Esophagus squamous epithelium (tissue), 5 donors: Measurements from ENCODE around the gene MRPL16. TPM values are rescaled to one million over a fixed set of nuclear protein-coding genes. Genes with fewer than 3 reads are reported as not detected.
A peak's percentile ranks its signal among the peaks of the same experiment; 100 is the strongest.

Experiments
- DNase-seq: peaks from one replicate; lab custom pipeline; 2025; lab: John Stamatoyannopoulos, UW
- H3K27ac ChIP-seq, 4 donors: fragments of 200-600 bp; sonication (generic); one replicate each; pipeline ENCODE4 v1.5.1; 2016 to 2019; ENCODE audit warnings: mild to moderate bottlenecking in 1 of 4
- H3K27me3 ChIP-seq, 4 donors: fragments of 200-600 bp; sonication (generic); 1 replicate in 3 of 4; 2 replicates in 1 of 4; pipeline versions ENCODE4 v1.5.1 to v1.6.0; 2017 to 2021; ENCODE audit warnings: antibody characterized with exemption in 1 of 4
- H3K36me3 ChIP-seq, 3 donors: fragments of 200-600 bp; sonication (generic); one replicate each; pipeline ENCODE4 v1.5.1; 2016 to 2019
- H3K4me1 ChIP-seq, 3 donors: fragments of 200-600 bp; sonication (generic); one replicate each; pipeline ENCODE4 v1.5.1; 2017 to 2019
- H3K4me3 ChIP-seq, 4 donors: fragments of 200-600 bp; sonication (generic); 1 replicate in 3 of 4; 2 replicates in 1 of 4; pipeline ENCODE4 v1.5.1; 2016 to 2019; ENCODE audit warnings: mild to moderate bottlenecking in 2 of 4, moderate library complexity in 1 of 4
- H3K9me3 ChIP-seq, 3 donors: fragments of 200-600 bp; sonication (generic); one replicate each; pipeline ENCODE4 v1.5.1; 2016 to 2019
- POLR2A ChIP-seq, 4 donors: fragments of 450-650 bp; IDR thresholded peaks; one replicate each; pipeline ENCODE4 v1.6.1; 2017; ENCODE audit warnings: antibody characterized with exemption in 4 of 4, mild to moderate bottlenecking in 4 of 4, moderate library complexity in 3 of 4
- WGBS, 2 donors: methylation state at CpG; one replicate each; pipeline ENCODE4 v1.1.5; 2018; 5-methylcytosine and 5-hydroxymethylcytosine counted together
- intact Hi-C: fragments of 100-400 bp; cut with DNase I; formaldehyde crosslinking; loops from one replicate; pipeline ENCODE4 v1.15.0; 2022
- total RNA-seq, 4 donors: library from RNA; depleted of rRNA; stranded (reverse); fragments of >200 nt; gene quantifications; one replicate each; pipeline ENCODE4 v1.1.0, GENCODE V29; 2016
- TF ChIP-seq, protein P1 (sequence below), 6 experiments: fragments of 450-650 bp in 4 of 6; fragments of 200-600 bp in 2 of 6; sonication (generic) in 2 of 6; IDR thresholded peaks; one replicate each; pipeline ENCODE4 v1.5.1; 2016 to 2019; ENCODE audit warnings: antibody characterized with exemption in 6 of 6, mild to moderate bottlenecking in 4 of 6, moderate library complexity in 4 of 6
- donor health status: DM: yes; HTN: yes; CAD: no.

Gene MRPL16
- total RNA-seq, 4 donors from 2014 or later, result 31.4 to 41.6 (median 40.3) TPM

DNA sequence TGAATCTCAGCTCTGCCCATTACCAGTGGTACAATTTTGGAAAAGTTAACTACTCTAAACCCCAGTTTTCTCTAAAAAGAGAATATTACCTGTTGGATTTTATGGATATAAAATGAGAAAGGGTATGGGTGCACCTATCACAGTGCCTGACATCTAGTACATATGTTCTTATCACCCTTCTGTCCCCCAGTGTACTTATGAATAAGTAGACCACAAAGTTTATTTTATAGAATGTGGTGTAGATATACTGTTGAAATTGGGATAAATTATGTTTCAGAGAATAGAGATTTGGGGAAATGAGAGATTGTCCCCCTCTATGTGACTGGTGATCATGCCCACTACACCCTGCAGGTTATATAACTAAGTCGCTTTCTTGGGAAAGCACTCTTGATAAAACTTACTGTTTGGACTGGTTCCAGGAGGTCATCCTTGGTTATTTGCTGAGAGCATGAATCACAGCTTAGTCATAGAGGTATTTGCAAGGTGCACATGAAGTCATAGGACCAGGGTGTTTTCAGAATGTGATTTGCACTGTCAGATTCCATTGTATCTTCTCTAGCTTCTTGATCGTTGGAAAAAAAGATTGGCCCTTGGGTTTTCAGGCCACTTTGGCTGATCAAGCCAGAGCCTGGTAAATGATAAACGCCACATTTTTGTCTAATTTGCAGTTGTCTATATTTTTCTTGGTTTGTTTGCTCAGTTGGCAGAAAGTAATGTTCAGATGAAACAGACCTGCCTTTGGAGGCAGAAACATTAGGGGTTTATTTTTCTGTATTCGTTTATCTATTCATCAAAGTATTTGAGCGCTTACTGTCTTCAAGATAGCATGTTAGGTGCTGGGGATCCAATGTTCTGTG, 34.1 kb downstream of the MRPL16 start:
- Histone ChIP-seq H3K27me3 (no peaks in the 10 kb centered on the region), H3K27ac (peak overlapping the region in 1 of 4 donors; percentile 25), H3K4me1 (peaks cover 0 to 24% (median 3%) of the 10 kb centered on the region in 3 donors), H3K36me3 (peaks cover 6 to 60% (median 8%) of the 10 kb centered on the region in 3 donors), H3K9me3 (no peaks in the 10 kb centered on the region), H3K4me3 (no peak overlapping the region)
- 33 to 55% methylated on average over 5 of the region's 5 CpGs for WGBS, 2 donors
- no peak for TF ChIP-seq POLR2A (IDR thresholded peaks at IDR 0.05)
- TF ChIP-seq, protein P1, sequence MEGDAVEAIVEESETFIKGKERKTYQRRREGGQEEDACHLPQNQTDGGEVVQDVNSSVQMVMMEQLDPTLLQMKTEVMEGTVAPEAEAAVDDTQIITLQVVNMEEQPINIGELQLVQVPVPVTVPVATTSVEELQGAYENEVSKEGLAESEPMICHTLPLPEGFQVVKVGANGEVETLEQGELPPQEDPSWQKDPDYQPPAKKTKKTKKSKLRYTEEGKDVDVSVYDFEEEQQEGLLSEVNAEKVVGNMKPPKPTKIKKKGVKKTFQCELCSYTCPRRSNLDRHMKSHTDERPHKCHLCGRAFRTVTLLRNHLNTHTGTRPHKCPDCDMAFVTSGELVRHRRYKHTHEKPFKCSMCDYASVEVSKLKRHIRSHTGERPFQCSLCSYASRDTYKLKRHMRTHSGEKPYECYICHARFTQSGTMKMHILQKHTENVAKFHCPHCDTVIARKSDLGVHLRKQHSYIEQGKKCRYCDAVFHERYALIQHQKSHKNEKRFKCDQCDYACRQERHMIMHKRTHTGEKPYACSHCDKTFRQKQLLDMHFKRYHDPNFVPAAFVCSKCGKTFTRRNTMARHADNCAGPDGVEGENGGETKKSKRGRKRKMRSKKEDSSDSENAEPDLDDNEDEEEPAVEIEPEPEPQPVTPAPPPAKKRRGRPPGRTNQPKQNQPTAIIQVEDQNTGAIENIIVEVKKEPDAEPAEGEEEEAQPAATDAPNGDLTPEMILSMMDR (IDR thresholded peaks at IDR 0.05), result no peak
- intact Hi-C loops, result no loop called here
- no peak for DNase-seq

DNA sequence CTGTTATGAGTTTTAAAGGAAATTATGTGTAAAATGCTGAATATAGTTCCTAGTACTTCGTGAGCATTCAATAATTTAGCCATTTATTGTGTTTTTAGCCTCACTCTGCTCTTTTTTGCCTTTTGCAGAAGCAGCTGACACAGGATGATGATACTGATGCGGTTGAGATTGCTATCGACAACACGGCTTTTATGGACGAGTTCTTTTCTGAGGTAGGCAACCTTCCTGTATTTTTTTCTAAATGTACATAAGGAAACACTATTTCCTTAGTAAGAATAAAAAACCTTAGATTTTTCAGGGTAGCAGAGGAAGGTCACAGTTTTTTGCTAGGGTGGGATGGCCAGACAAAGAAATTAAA, 37.5 kb downstream of the MRPL16 start:
- Histone ChIP-seq H3K36me3 (peaks cover 6 to 37% (median 8%) of the 10 kb centered on the region in 3 donors), H3K9me3 (no peaks in the 10 kb centered on the region), H3K4me3 (no peak overlapping the region), H3K27ac (peak overlapping the region in 1 of 4 donors; percentile 69), H3K4me1 (peaks cover 0 to 31% (median 3%) of the 10 kb centered on the region in 3 donors), H3K27me3 (no peaks in the 10 kb centered on the region)
- intact Hi-C loops, result no loop called here
- DNase-seq, result no peak
- 77 to 80% methylated on average over 5 of the region's 5 CpGs for WGBS, 2 donors
- TF ChIP-seq, protein P1 (IDR thresholded peaks at IDR 0.05), result no peak
- no peak for TF ChIP-seq POLR2A (IDR thresholded peaks at IDR 0.05)

GRCh38 chr11:59771605-59772004, 39.0 kb downstream of the MRPL16 start:
- H3K4me3 ChIP-seq, result no peak overlapping the region
- H3K27me3 ChIP-seq, result no peaks in the 10 kb centered on the region
- no peak for TF ChIP-seq POLR2A (IDR thresholded peaks at IDR 0.05)
- TF ChIP-seq, protein P1 (IDR thresholded peaks at IDR 0.05), result no peak
- peaks cover 0 to 26% (median 3%) of the 10 kb centered on the region in 3 donors for H3K4me1 ChIP-seq
- H3K9me3 ChIP-seq, result no peaks in the 10 kb centered on the region
- intact Hi-C loops, result no loop called here
- peaks cover 6 to 28% (median 8%) of the 10 kb centered on the region in 3 donors for H3K36me3 ChIP-seq
- 63 to 85% methylated on average over 4 of the region's 4 CpGs for WGBS, 2 donors
- DNase-seq, result no peak
- peak overlapping the region in 3 of 4 donors; percentile 24 to 70 (median 69) for H3K27ac ChIP-seq

GRCh38 chr11:59770869-59771268, 39.7 kb downstream of the MRPL16 start:
- intact Hi-C loops, result no loop called here
- Histone ChIP-seq H3K4me1 (peaks cover 0 to 26% (median 3%) of the 10 kb centered on the region in 3 donors), H3K9me3 (no peaks in the 10 kb centered on the region), H3K4me3 (no peak overlapping the region), H3K27me3 (no peaks in the 10 kb centered on the region), H3K36me3 (peaks cover 6 to 28% (median 8%) of the 10 kb centered on the region in 3 donors), H3K27ac (peak overlapping the region in 1 of 4 donors; percentile 7)
- TF ChIP-seq, protein P1 (IDR thresholded peaks at IDR 0.05), result no peak
- TF ChIP-seq POLR2A (IDR thresholded peaks at IDR 0.05), result no peak
- DNase-seq, result no peak
- WGBS, 2 donors, result 81 to 84% methylated on average over 6 to 8 of the region's 8 CpGs

DNA sequence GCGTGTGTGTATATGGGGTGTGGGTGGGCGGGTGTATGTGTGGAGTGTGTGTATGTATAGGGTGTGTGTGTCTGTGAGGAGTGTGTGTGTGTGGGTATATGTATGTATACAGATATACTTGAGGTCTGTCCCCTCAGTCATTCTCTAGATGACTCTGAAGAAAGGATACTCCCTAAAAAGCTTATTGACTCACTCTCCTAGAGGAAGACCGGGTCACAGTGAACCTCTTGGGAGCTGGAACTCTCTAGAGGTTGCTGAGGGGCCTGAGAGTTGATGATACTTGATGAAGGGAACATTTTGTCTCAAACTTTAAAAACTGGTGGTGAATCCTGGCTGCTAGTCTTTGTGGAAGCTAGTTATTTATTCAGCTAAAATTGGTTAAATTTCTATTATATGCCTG, 40.3 kb downstream of the MRPL16 start:
- WGBS, 2 donors, result 77 to 85% methylated on average over 3 of the region's 3 CpGs
- no peak overlapping the region for H3K4me3 ChIP-seq
- H3K9me3 ChIP-seq, result no peaks in the 10 kb centered on the region
- no peak for TF ChIP-seq POLR2A (IDR thresholded peaks at IDR 0.05)
- TF ChIP-seq, protein P1 (IDR thresholded peaks at IDR 0.05), result no peak
- no peaks in the 10 kb centered on the region for H3K27me3 ChIP-seq
- DNase-seq, result no peak
- intact Hi-C loops, result no loop called here
- peak overlapping the region in 1 of 4 donors; percentile 7 for H3K27ac ChIP-seq
- H3K4me1 ChIP-seq, result peaks cover 3 to 30% (median 4%) of the 10 kb centered on the region in 3 donors
- H3K36me3 ChIP-seq, result peaks cover 6 to 23% (median 8%) of the 10 kb centered on the region in 3 donors
